Astrocyte of the cerebellum (primary cell): ENCODE data around the gene SERPINC1.
"Not testable (repeated sequence)": the region's sequence is repeated elsewhere in the genome, so short reads cannot be mapped to it uniquely, and the experiment has no call there.

Experiments used
- DNase-seq: peaks from one replicate; pipeline ENCODE4 v3.0.0-alpha.2; 2011; ENCODE audit warnings: low read depth
- H3K4me3 ChIP-seq: 2 replicates; pipeline ENCODE4 v1.5.1; 2011; ENCODE audit warnings: mild to moderate bottlenecking, low read depth, low read length, moderate library complexity
- CTCF ChIP-seq: IDR thresholded peaks from 2 replicates; pipeline ENCODE4 v1.5.1; 2012; ENCODE audit warnings: low read length, low read depth, moderate library complexity, mild to moderate bottlenecking; ENCODE audit errors: missing control alignments
- in situ Hi-C: cut with HindIII; loops from 2 replicates; pipeline ENCODE4 v1.10.0; 2017; ENCODE audit warnings: low sequenced_read_pairs

The SERPINC1 gene

GRCh38 chr1:173886746-173887611 lies 30.1 kb downstream of the SERPINC1 start:
- H3K4me3 ChIP-seq, result no peak overlapping the region
- TF ChIP-seq CTCF, result no peak
- DNase-seq, result no peak
- in situ Hi-C loops, result no loop called here

DNA sequence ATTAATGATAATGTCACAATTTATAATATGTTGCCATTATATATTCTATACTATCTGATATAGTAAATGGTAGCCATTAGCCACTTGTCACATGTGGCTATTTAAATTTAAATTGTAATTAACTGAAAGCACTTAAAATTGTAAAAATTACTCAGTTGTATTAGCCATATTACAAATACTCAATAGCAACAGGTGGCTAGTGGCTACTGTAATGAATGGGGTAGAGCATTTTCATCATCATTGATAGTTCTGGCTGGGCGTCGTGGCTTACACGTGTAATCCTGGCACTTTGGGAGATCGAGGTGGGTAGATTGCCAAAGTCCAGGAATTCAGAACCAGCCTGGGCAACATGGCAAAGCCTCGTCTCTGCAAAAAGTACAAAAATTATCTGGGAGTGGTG lies 32.4 kb downstream of the SERPINC1 start:
- no peak for DNase-seq
- in situ Hi-C loops, result no loop called here
- no peak for TF ChIP-seq CTCF
- no peak overlapping the region for H3K4me3 ChIP-seq

- DNase-seq, in situ Hi-C loops, H3K4me3 ChIP-seq: not testable (repeated sequence)
These were observed 36.0 kb downstream of the SERPINC1 start for GRCh38 chr1:173881117-173881516.

DNA sequence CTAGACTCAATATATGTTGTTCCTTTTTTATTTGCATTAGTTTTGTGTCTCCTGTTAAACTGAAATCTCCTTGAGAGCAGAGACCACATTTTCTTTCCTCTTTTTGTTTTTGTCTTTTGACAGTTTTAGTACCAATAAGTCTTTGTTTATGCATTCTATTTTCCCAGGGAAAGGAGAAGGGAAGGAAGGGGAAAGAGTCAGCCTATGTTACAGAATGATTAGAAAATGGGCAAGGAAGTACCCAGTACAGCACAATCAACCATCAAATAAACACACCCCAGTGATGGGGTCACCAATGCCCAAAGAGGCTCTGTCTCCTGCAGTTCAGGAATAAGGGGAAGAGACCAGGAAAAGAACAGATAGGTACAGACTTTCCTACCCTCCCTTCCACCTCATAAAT lies 38.9 kb downstream of the SERPINC1 start:
- DNase-seq, result no peak
- TF ChIP-seq CTCF, result no peak
- in situ Hi-C loops, result no loop called here
- no peak overlapping the region for H3K4me3 ChIP-seq

DNA sequence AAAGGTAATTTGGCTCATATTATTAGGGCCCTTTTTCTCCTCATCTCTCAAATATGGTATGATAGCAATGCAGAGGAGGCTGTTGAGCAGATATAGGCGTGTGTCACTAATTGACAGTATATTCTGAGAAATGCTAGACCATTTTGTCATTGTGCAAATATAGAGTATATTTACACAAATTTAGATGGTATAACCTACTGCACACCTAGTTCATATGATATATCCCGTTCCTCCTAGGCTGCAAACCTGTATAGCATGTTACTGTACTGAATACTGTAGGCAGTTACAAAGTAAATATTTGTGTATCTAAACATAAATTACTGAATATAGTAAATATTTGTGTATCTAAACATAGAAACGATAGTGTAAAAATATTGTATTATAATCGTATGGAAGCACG lies 40.4 kb downstream of the SERPINC1 start:
- in situ Hi-C loops, result no loop called here
- no peak for DNase-seq
- TF ChIP-seq CTCF, result no peak
- H3K4me3 ChIP-seq, result no peak overlapping the region

- TF ChIP-seq CTCF, result no peak
- in situ Hi-C loops, result no loop called here
- DNase-seq, result no peak
- no peak overlapping the region for H3K4me3 ChIP-seq
These were observed 45.6 kb downstream of the SERPINC1 start for GRCh38 chr1:173871500-173871899.

DNA sequence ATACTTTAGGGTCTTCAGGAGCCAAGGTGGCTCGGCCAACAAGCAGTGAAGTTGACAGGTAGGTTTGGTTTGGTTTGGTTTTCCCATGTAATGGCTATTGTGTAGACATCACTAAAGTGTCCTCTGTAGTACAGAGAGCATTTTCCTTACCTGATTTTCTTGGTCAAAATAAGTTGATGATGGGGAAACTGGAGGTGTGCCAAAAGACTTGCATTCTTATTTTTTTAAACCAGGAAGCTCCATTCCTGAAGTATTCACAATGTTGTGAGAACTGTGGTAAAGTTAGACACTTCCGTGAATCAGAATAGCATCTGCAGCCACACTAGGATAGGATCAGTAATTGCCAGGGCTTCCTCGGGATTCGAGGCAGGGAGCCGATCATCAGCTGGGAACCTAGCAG lies 46.0 kb downstream of the SERPINC1 start:
- TF ChIP-seq CTCF, result no peak
- no peak overlapping the region for H3K4me3 ChIP-seq
- DNase-seq, result no peak
- in situ Hi-C loops, result no loop called here
